Activated gamma-delta T cell treated with anti-CD3 and anti-CD28 coated beads, Interleukin-2, amount 50 U/mL, for 16 hours (primary cell): Measurements from ENCODE around the gene TMED5.
"Not testable (repeated sequence)": the region's sequence is repeated elsewhere in the genome, so short reads cannot be mapped to it uniquely, and the experiment has no call there.

Experiments used
- DNase-seq: peaks from one replicate; pipeline ENCODE4 v3.0.0-alpha.2; 2020; ENCODE audit warnings: low read depth

TMED5 gene

GRCh38 chr1:93171549-93172034, 8.6 kb downstream of the TMED5 start:
- no peak for DNase-seq

DNA sequence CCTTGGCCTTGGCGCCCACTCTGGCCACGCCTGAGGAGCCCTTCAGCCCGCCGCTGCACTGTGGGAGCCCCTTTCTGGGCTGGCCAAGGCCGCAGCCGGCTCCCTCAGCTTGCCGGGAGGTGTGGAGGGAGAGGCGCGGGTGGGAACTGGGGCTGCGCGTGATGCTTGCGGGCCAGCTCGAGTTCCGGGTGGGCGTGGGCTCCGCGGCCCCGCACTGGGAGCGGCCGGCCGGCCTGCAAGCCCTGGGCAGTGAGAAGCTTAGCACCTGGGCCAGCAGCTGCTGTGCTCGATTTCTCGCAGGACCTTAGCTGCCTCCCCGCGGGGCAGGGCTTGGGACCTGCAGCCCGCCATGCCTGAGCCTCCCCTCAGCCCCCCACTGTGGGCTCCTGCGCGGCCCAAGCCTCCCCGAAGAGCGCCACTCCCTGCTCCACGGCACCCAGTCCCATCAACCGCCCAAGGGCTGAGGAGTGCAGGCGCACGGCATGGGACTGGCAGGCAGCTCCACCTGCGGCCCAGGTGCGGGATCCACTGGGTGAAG, 10.0 kb downstream of the TMED5 start:
- not testable (repeated sequence) for DNase-seq

DNA sequence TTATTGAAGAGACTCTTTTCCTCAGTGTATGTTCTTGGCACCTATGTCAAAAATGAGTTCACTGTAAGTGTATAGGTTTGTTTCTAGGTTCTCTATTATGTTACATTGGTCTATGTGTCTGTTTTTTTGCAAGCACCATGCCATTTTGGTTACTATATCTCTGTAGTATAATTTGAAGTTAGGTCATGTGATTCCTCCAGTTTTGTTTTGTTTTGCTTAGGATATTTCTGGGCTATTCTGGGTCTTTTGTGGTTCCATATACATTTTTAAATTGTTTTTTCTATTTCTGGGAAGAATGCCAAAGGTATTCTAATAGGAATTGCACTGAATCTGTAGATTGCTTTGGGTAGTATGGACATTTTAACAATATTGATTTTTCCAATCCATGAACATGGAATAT, 13.2 kb downstream of the TMED5 start:
- no peak for DNase-seq

GRCh38 chr1:93165895-93166294, 14.3 kb downstream of the TMED5 start:
- not testable (repeated sequence) for DNase-seq

DNA sequence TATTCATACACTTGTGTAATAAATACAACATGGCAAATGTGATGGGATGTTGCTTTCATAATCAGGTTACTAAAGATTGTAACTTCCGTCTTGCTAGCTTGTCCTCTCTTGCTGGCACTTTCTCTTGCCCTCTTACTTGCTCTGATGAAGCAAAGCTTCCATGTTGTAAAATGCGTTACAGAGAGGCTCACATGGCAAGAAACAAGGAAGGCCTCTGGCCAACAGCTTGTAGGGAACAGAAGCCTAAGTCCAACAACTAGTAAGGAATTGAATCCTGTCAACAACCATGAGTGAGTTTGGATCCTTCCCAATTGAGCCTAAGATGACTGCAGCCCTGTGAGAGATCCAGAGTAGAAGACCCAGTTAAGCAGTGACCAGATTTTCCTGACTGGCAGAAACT, 15.4 kb downstream of the TMED5 start:
- no peak for DNase-seq

DNA sequence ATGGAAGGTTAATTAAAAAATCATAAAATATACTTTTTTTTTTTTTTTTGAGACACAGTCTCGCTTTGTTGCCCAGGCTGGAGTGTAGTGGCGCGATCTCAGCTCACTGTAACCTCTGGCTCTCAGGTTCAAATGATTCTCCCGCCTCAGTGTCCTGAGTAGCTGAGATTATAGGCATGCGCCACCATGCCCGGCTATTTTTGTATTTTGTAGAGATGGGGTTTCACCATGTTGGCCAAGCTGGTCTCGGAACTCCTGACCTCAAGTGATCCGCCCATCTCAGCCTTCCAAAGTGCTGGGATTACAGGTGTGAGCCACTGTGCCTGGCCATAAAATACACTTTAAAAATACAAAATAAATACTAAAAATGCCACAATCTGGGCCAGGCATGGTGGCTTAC, 16.9 kb downstream of the TMED5 start:
- DNase-seq, result not testable (repeated sequence)

- DNase-seq, result no peak
Measured at GRCh38 chr1:93159337-93159736, 20.9 kb downstream of the TMED5 start.

DNA sequence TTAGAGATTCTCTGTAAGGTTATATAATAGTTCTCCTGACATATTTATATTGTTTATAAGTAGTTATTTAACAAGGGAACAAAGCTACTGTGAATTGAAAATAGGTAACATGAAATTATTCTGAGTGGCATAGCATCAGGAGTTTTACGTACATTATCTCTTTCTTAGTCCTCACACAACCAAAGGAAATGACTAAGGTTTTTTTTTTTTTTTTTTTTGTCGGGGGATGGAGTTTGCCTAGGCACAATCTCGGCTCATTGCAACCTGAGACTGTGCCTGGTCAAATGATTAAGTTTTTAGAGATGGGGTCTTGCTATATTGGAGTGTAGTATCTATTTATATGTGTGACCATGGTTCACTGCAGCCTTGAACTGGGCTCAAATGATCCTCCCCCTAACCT, 24.9 kb downstream of the TMED5 start:
- no peak for DNase-seq

GRCh38 chr1:93154898-93155297, 25.3 kb downstream of the TMED5 start:
- DNase-seq, result no peak

GRCh38 chr1:93152835-93153234, 27.4 kb downstream of the TMED5 start:
- DNase-seq, result no peak

- no peak for DNase-seq
Measured at GRCh38 chr1:93151474-93151873, 28.7 kb downstream of the TMED5 start.

DNA sequence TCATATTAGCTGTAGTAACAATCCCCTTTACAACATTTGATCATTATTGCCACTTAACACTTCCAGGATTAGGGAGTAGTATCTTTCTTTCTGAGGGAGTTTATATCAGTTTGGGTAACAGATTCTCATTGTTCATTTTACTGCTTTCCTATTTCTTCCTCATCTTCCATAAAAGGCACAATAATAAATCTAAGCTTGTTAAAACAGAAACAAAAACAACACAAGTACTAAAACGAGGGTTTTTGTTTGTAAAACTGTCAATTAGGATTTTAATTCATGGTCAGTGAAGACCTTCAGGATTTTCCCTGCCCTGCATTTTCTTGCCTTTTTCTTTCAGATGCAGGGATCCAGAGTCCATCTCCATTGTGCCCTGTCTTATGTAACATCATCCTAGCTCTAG, 29.5 kb downstream of the TMED5 start:
- DNase-seq, result no peak

- no peak for DNase-seq
Measured at GRCh38 chr1:93148001-93148400, 32.2 kb downstream of the TMED5 start.

DNA sequence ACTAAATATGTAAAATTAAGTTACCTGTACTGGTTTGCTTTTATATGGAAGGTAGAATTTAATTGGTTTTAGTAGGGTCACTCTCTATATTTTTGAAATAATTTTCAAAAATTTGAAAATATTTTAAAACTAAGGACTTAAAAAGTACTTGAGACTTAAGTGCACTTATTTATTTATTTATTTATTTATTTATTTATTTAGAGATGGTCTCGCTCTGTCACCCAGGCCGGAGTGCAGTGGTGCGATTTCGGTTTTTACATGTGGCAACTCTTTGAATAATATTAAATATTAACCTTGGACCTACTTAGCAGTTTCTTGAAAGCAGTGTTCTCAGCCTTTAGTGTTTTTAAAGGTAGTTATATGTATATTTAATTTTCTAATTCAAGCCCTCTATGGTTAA, 36.4 kb downstream of the TMED5 start:
- no peak for DNase-seq

DNA sequence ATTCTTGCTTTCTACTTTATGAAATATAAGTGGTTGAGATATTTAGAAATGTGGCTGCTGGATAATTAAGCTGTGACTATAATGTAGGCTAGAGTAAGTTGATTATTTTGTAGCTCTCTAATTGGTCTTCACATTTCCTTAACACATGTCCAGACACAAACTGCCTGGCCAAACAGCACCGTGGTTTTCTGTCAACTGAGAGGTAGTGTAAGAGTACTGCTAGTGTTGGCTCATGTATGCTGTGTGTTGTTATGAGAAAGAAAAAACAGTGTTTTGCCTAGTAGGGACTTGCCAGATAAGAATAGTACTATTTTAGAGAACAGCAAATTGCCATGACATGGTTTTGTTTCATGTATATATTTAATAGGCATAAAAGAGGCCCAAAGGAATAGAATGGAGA, 37.1 kb downstream of the TMED5 start:
- DNase-seq, result no peak

DNA sequence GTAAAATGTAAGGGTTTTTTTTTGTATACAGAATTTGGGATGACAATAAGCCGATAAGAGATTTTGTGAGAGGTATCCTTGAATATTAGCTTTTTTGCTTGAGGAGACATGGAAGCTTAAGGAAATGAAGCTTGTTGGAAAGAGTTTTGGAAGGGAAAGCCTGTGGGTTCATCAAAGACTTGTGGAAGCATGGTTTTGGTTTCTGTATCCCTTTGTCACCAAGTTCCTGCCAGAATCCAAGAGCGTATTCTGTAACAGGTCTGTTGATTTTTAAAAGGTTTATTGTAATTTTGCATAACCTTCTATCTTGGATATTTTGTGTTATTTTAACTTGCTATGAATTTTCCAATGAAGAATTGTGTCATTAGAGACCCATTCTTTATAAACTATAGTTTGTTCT, 38.1 kb downstream of the TMED5 start:
- no peak for DNase-seq

DNA sequence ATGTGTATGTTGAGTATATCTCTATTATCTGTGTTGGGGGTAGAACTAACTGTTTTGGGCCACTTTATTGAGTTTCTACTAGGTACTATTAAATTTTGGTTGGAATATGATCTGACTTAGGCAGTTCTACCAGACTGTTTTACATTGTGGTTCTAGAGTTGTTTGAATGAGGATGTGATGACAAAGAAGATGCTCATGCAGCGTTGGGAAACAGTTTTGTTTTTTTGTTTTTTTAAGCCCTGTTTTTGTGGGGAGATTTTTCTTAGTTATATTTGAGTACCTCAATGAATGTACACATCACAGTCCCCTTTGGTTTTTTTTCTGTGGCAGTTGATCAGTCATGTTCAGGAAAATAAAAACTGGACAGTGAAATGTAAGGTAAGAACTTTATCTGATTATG, 40.1 kb downstream of the TMED5 start:
- no peak for DNase-seq

DNA sequence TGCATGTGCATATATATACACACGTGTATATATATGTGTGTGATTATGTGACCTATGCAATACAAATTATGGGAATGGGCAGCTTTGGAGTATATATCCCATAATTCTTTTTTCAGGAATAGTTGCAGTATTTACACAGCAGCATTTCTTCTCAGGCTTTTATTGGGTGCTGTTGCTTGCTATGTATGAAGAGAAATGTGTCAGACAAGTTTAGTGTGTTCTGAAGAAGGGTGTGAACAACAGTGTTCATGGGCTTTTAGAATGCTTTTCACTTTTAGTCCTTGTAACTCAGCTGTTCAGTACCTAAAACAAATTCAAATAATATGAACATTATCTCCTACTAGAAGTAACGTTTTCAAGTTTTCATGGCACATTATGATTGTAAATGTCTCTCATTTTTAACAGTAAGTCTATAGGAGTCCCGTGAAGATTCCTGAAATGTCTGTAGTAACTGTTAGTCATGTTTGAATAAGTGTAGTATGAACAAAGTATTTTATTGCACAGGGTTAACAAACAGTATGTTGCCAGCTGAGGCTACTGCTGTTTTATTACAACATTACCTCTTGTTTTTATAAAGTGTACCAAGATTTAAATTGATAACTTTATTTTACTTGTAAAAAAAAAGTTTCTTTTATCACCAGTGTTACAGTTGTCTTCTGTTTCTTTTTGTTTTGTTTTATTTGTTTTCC, 42.5 kb downstream of the TMED5 start:
- DNase-seq, result no peak

- no peak for DNase-seq
Measured at GRCh38 chr1:93136445-93136844, 43.8 kb downstream of the TMED5 start.

DNA sequence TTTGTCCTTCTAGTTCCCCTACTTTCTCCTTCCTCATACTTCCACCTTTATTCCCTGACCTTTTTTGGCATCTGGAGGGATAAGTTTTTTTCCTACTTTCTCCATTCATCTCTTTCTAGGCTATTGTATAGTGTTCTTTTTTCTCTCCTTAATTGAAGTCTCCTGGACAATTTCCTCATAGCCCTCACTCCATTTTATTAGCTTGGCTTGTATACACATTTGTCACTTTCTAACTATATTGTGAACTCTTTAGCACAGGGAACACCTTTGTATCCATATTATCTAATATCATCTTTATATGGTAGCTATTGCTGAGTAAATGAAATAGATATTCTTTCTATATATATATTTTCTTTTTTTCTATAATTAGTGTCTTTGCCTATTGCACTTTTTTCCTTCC, 47.6 kb downstream of the TMED5 start:
- DNase-seq, result no peak

DNA sequence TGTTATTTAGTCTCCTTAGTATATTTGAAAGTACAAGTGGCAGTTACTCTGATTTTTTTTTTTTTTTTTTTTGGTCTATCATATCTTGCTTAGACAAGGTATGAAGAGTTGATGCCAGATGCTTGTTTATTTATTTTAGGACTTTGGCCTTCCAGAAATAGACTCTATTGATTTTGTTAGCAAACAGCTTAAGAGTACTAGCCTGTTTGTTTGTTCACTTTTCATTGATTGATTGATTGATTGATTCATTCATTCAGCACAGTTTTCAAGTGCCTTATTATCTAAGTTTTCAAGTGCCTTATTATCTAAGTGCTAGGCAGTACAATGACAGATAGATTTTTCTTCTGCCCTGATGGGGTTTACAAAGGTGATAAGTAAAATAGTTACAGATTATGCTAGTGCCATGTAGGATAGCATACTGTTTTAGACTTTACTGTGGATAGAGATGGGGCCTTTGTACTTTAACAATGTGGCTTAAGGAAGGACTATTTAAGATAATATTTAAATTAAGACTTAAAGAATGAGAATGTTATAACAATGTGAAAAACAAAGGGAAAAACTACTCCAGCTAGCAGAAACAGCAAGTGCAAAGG, 50.6 kb downstream of the TMED5 start:
- DNase-seq, result no peak

- DNase-seq, result no peak
Measured at GRCh38 chr1:93124556-93125355, 55.5 kb downstream of the TMED5 start.

DNA sequence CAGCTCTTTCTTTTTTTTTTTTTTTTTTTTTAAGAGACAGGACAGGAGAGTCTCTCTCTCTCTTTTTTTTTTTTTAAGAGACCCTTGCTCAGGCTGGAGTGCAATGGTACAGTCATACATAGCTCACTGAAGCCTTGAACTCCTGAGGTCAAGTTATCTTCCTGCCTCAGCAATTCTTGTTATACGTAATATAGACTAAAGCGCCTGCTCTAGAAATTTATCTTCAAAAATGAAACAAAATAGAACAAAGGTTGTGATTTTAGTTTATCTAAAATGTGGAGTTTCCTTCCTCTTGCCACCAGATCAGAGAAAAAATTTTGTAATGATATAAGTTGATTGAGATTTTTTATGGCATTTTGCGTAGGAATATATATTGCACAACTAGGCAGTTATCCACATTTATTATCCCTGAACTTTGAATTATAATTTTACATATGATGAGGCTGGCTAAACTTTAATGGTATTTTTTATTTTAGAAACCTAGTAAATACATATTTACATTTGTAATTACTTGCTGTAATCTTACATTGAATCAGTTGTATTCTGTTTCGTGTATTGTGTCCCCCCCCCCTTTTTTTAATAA, 56.9 kb downstream of the TMED5 start:
- no peak for DNase-seq
